ENCODE measurements around the gene ENDOV.
A peak's percentile ranks its signal among the peaks of the same experiment; 100 is the strongest.

The ENDOV gene

DNA sequence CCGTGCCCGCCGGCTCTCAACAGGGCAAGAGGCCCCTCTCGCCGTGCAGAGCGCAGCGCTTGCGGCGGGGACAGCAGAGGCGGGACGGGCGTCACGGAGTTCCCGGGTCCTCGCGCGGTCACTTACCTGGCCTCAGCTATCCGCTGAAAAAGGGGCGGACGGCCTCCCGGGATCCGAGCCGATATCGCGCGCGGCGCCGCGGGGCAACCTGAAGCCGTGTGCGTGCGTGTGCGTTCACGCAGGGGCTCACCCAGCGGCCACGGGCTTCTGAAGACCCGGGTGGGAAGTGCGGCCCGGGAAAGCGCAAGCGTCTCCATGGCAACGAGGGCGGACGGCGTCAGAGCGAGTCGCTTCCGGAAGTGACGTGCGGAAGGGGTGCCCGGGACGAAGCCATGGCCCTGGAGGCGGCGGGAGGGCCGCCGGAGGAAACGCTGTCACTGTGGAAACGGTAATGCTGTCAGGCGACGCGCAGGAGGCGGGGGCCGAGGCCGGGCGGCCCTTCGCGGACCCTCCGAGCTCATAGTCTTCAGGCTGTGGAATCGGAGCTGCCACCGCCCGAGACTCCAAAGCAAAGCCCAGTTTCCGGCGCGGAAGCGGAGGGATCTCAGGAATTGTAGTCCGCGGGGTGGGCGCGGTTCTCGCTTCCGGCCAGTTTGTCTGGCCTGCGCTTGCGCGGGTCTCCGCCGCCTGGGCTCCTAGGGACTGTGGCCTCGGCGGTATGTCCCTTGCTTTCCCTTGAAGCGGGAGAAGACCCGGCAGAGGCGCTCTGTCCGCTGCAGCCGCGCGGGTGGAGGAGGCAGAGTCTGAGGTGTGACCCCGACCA lies at the start of gene ENDOV:
Gene ENDOV (plus strand): TSS at position 365 of the 823 bp plus-strand sequence. CDS start 28 bp downstream, at position 393.
- peak within 1 kb of the TSS; percentile 78 to 99 (median 95) for H3K27ac ChIP-seq
- peak within 1 kb of the TSS; percentile 67 to 97 (median 82) for H3K4me3 ChIP-seq

DNA sequence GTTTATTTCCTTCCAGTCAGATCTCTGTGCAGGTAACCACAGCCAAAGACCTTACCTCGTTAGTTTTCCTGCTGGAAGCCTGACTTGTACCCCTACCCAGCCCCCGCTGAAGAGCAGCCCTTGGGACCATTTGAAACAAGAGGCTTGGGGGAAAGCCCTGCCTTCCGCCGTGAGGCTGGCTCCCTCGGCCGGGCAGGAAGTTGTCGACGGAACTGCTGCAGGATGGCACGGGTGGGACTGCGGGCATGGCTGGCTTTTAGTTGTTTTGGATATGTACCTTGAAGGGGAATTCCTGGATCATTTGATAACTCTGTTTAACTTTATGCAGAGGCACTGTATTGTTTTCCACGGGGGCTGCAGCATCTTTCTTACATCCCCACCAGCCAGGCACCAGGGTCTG lies 49.0 kb upstream of the ENDOV start:
- H3K27ac ChIP-seq, result no peak overlapping the region
- H3K4me3 ChIP-seq, result no peak overlapping the region

DNA sequence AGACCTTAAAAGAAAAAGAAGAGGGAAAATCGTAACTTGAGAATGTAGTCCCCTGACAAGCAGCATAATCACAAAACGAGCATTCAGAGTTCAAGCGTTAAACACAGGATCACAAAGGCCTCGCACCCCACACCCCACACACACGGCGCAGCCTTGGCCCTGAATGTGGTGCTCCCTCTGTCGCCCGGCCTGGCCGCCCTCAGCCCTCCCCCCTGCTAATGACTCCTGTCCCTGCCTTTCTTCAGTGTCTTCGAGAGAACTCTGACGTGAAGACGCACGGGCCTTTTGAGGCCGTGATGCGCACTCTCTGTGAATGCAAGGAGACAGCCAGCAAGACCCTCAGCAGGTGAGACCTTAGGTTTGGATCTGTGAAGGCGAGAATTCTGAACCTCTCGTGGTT lies 47.5 kb upstream of the ENDOV start:
- no peak overlapping the region for H3K27ac ChIP-seq
- no peak overlapping the region for H3K4me3 ChIP-seq

DNA sequence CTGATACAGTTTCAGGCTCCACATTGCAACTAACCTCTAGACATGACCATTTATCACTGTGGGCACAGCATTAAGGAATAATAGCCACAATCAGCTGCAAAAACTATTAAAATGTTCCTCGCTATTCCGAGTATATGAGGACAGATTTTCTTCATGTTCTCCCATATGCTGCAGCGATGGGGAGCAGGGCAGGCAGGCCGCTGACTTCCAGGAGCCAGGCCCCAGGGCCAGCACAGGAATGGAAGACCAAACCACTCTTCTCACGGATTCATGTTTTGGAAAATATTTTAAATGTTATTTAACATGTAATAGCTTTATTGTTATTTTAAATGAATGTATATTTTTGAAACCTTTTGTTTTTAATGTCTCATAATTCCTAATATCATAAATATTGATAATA lies 43.8 kb upstream of the ENDOV start:
- Histone ChIP-seq H3K27ac (no peak overlapping the region), H3K4me3 (no peak overlapping the region)

DNA sequence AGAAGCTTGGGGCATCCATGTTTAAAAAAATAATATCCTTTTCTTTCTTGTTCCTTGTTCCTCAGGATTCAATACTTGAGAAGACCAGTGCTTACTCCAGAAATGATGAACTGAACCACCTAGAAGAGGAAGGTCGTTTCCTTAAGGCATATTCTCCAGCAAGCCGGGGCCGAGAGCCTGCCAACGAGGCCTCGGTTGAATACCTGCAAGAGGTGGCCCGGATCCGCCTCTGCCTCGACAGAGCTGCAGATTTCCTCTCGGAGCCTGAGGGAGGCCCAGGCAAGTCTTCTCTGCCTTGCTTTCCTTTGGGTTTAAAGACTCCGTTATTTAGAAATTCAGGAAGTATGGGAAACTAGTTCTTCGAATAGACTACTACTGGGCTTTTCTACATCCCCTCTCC lies 42.5 kb upstream of the ENDOV start:
- Histone ChIP-seq H3K27ac (no peak overlapping the region), H3K4me3 (no peak overlapping the region)

DNA sequence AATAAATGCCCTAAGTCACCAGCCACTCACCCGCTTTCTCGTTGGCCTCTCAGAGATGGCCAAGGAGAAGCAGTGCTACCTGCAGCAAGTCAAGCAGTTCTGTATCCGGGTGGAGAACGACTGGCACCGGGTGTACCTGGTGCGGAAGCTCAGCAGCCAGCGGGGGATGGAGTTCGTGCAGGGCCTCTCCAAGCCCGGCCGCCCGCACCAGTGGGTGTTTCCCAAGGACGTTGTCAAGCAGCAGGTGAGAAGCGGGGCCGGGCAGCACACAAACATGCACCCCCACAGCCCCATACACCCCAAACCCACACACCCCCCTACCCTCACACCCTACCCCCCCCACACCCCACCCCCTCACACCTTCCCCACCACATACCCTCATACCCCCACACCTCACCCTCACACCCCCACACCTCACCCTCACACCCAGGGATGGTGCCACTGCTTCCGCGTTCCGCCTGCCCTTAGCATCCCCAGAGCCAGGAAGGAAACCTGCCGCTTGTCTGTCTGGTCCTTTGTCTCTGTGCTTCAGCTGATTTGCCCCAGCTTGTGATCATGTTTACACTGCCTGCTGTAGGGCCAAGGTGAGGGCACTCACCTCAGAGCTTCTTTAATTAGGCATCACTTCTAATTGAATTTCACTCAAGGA lies 41.9 kb upstream of the ENDOV start:
- no peak overlapping the region for H3K4me3 ChIP-seq
- H3K27ac ChIP-seq, result no peak overlapping the region

DNA sequence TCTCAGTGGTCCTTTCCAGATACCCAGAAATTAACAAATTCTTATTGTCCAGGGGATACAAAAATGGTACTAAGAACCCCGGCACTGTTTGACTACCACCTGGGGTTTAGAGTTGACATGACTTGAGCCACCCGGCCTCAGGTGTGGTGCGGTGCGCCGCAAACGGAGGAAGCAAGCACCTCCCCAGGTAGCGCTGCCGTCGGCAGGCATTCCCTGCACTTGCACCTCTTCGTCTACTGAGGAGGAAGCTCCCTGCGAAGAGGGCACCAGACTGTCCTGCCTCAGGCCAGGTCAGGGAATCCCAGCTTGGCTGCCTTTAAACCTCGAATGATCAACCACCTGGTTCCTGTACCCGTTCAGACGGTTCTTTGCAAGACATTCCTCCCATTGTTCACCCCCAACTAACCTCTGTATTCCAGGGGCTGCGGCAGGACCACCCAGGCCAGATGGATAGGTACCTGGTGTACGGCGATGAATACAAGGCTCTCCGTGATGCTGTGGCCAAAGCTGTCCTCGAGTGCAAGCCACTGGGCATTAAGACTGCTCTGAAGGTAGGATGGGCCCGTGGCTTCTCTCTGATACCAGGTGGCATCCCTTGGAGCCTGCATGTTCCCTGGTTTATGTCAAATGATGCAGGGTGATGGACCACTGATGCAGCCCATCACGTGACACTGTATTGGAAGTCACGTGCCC lies 40.8 kb upstream of the ENDOV start:
- H3K27ac ChIP-seq, result no peak overlapping the region
- no peak overlapping the region for H3K4me3 ChIP-seq

DNA sequence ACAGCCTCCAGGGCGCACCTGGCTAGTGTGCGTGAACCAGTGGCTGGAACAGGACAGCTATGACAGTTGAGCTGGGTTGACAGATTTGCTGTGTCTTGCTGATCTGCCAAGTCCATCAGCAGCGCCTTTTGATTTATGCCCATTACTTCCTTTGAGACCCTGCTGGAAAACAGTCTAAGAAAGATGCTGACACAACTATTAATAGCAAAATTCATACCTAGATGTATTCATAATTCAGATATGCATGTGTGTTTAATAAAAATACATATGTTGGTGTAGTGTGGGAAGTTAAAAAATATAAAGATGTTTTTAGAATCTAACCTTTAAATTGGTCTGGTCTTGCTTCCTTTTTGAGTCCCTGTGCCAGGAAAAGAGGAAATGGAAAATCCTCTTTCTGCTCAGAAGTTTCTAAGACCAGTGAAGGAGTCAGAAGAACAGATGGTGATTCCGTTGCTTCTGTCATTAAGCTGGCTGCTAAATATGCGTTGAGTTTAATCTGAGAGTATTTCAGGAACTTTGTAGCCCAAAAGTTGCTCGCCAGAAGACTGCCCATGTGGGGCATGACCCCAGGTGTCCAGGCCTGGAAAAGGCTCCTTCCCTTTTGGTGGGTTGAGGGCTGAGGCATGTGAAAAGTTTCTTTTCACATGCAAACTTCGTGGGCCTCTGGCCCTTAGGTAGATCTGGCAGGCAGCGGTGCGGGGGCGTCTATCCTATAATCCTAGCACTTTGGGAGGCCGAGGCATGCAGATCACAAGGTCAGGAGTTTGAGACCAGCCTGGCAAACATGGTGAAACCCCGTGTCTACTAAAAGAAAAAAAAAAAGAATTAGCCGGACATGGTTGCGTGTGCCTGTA lies 40.0 kb upstream of the ENDOV start:
- Histone ChIP-seq H3K27ac (no peak overlapping the region), H3K4me3 (no peak overlapping the region)

DNA sequence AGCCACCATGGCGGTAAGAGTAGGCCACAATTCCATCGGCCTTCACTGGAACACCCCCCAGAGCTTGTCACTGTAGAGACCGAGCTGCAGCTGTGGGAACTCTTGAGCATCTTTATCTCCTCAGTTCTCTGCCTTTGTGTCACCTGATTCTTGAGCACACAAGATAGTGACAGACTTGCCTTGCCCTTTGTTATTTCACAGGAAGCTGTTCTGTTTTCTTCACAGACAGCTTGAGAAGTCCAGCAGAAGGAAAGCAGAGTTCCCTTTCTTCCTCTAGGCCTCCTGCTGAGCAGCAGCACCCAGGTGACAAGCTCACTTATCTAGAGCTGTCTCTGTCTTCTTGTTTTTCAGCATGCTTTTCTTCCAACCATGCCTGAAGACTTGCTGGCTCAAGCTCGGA lies 38.4 kb upstream of the ENDOV start:
- Histone ChIP-seq H3K27ac (no peak overlapping the region), H3K4me3 (no peak overlapping the region)

DNA sequence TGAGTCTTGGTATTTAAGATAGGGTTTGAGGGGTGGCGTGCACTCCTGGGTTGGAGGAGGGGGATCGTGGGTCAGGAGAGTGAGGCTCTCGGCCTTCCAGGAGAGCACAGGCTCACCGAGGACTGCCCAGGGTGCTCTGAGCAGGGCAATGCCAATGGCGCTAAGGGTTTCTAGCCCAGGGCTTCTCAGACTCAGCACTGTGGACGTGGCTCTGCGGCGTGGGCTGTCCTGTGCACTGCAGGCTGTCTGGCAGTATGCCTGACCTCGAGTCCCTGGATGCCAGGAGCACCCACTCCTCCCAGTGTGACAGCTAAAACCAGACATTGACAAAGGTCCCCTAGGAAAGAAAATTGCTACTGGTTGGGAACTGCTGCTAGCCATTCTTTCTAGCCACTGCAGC lies 37.2 kb upstream of the ENDOV start:
- Histone ChIP-seq H3K27ac (no peak overlapping the region), H3K4me3 (no peak overlapping the region)

DNA sequence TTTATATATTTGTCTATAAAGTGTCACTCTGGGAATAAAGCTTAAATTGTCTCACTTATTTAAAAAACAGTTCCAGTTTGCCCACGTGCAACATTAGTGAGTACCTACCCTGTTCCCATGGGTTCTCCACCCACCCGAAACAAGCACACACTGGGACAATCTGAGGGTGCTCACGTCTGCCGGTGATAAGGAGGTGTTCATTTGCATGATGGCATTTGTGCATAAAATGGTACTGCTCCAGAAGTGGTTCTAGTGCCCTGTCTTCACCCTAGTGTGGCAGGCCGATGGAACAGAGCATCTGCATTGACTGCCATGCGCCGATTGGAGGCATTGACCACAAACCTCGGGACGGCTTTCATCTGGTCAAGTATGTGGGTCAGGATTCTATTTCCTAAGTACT lies 35.6 kb upstream of the ENDOV start:
- Histone ChIP-seq H3K27ac (no peak overlapping the region), H3K4me3 (no peak overlapping the region)

DNA sequence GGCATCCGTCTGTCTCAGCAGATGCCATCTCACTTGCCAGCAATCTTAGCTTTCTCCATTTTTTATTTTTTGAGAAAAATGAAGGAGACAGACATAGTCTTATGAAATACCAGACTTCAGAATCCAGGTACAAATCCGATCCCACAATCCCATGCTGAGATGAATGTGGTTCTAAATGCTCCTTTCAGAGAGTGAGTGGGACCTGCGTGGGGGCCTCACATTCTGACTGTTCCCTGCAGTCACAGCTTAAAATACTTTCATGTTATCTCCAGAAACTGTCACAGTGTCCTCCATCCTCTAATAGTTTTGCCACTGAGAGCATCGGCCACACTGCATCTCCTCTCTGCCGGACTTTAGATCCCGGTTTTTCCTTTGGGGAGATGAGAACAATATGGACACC lies 34.9 kb upstream of the ENDOV start:
- Histone ChIP-seq H3K27ac (no peak overlapping the region), H3K4me3 (no peak overlapping the region)

DNA sequence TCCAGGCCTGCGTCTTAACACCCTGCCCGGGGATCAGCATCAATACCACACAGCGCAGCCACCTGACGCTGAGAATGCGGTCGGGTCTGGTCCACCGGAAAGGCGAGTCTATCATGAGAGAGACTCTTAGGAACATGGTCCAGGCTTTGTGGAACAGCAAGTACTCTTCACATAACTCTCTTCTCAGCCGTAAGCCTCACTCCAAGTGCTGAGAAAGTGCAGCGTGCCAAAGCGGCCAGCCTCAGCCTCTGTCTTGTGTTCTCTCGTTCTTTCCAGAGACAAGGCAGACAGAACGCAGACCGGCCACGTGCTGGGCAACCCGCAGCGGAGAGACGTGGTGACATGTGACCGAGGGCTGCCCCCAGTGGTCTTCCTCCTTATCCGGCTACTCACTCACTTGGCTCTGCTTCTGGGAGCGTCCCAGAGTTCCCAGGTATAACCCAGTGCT lies 34.4 kb upstream of the ENDOV start:
- no peak overlapping the region for H3K4me3 ChIP-seq
- H3K27ac ChIP-seq, result no peak overlapping the region

DNA sequence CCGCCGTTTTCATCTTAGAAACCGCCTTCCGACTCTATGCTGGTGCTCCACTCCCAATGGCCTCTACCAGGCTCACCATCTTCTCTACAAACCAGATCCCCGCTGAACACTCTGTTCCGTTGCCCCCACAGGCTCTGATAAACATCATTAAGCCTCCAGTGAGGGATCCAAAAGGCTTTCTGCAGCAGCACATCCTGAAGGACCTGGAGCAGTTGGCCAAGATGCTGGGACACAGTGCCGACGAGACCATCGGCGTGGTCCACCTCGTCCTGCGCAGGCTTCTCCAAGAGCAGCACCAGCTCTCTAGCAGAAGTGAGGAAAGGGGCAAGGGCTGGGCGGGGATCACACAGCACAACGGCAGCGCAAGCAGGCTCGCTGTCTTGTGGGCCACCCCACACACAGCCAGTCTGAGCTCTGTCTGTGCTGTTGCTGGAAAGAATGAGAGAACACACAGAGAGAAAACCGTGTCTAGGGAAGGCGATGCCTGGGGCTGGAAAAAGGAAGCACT lies 33.5 kb upstream of the ENDOV start:
- no peak overlapping the region for H3K27ac ChIP-seq
- no peak overlapping the region for H3K4me3 ChIP-seq

DNA sequence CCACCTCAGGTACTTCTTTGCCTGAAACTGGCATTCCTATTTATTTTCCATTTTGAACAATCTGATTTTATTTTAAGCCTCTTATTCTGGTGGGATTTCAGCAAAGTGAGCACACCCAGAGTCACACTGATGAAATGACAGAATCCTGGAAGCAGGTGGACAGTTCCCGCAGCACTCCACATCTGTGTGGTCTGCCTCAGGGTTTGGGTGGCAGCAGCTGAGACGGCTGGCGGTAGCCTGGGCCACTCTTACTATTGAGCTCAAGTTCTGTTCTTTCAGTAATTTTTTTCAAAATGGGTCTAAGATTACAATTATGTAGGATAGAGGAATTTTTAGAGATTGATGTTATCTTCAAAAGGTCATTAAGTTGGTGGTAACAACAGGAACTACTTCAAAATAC lies 32.5 kb upstream of the ENDOV start:
- H3K4me3 ChIP-seq, result no peak overlapping the region
- H3K27ac ChIP-seq, result no peak overlapping the region

DNA sequence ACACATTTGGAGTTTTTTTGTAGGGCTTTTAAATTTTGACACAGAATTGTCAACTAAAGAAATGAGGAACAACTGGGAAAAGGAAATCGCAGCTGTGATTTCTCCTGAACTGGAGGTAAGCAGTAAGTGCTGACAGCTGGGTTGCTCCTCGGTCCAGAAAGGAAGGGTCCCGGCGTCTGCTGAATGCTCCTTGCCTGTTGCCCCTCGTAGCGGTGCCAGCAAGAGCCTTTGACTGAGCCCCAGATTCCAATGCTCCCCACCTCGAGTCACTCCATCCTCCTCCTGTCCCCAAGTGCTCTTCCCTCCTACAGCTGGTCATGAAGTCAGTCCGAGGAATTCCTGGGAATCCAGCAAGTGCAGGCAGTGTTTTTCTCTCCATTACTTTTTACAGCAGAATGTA lies 32.0 kb upstream of the ENDOV start:
- H3K4me3 ChIP-seq, result no peak overlapping the region
- no peak overlapping the region for H3K27ac ChIP-seq

DNA sequence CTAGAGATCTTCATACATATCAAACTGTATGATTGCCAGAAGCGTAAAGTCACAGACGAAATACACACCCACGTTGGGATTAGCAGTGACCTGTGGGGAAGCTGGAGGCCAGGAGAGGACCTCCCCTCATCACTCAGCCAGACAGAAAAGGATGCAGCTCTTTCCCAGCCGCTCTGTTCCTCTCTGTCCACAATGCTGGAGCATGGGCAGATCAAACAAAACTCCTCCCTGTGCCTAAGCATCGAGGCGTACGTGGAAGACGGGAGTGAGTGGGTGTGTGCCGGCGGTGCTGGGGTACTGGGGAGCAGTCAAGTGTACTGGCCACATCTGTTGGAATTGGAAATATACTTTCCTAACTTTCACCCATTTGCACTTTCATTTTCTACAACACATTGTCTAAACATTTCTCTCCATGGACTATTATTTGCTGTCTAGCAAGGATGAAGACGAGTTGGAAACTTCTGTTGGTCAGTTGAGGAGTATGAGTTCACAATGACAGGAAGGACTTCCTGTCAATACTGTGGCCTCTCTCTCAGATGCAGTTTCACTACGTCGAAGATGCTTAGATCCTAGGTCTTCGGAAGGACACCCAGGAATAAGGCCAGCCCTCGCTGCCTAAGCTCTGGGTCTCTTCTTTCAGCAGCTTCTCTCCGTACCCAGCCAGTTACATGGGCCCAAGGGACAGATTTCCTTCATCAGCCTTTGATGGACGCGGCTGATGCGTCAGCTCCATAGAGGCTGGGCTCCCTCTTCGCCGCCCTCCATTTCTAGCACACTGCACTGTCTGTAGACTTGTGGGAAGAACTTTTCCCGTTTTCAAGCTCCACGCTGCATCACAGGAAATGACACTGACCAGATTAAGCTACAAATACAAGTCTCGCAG lies 30.6 kb upstream of the ENDOV start:
- no peak overlapping the region for H3K27ac ChIP-seq
- H3K4me3 ChIP-seq, result no peak overlapping the region

DNA sequence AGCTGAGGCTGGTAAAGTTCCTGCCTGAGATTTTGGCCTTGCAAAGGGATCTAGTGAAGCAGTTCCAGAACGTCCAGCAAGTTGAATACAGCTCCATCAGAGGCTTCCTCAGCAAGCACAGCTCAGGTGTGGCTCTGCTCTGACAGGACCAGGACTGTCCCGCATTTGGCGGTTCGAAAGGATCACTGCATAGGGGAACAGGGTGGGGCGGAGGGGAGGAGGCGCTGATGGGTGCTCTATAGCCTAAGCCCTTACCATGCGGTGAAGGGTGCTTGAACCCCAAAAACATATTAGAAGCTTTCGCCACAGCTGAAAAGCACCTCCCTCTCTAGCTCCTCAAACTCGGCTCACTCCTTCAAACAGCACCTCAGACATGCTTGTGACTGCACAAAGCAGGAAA lies 29.9 kb upstream of the ENDOV start:
- no peak overlapping the region for H3K4me3 ChIP-seq
- H3K27ac ChIP-seq, result no peak overlapping the region

DNA sequence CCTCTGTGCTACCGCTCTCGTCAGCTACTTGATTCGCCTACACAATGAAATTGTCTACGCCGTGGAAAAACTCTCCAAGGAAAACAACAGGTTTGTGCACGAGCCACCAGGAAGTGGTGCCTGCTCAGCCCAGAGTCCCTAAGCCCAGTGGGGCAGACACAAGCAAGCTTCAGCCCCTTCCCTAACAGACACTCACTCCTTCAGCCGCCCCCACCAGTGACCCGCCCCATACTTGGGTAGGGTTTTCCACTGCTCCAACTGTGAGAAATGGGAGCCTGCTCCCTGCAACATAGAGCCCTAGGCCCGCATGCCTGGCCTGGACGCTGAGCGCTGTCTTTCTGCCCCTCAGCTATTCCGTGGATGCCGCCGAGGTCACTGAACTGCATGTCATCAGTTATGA lies 28.6 kb upstream of the ENDOV start:
- Histone ChIP-seq H3K27ac (no peak overlapping the region), H3K4me3 (no peak overlapping the region)
